ELR (cell line): Measurements from ENCODE around the gene CSTPP1.

Experiments used
- DNase-seq: peaks from one replicate; pipeline ENCODE4 v3.0.0-alpha.2; 2015; ENCODE audit warnings: low read depth

CSTPP1 gene

GRCh38 chr11:47208628-47209027, 272.1 kb downstream of the CSTPP1 start:
- DNase-seq: no peak
